Esophagus squamous epithelium (tissue), 4 donors: ENCODE results near the gene PPARG.

Source experiments
- POLR2A ChIP-seq, 4 donors: fragments of 450-650 bp; IDR thresholded peaks; one replicate each; pipeline ENCODE4 v1.6.1; 2017; ENCODE audit warnings: antibody characterized with exemption in 4 of 4, mild to moderate bottlenecking in 4 of 4, moderate library complexity in 3 of 4
- TF ChIP-seq, protein P1 (sequence below), 6 experiments: fragments of 450-650 bp in 4 of 6; fragments of 200-600 bp in 2 of 6; sonication (generic) in 2 of 6; IDR thresholded peaks; one replicate each; pipeline ENCODE4 v1.5.1; 2016 to 2019; ENCODE audit warnings: antibody characterized with exemption in 6 of 6, mild to moderate bottlenecking in 4 of 6, moderate library complexity in 4 of 6

DNA sequence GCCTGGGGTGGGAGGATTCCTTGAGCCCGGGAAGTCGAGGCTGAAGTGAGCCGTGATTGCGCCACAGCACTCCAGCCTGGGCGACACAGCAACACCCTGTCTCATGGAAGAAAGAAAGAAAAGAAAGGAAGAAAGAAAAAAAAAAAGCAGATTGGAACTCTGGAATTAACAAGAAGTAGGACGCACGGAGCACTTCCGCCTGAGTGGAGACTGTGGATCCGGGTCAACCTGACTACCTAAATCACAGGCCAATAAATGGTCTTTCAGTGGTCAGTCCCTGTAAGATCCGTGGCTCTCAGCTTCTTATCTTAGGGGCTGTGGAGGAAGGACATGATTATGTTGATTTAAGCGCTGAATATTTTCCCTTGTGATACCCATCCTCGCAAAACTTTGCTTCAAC, 2.4 kb upstream of the PPARG start:
- TF ChIP-seq, protein P1, sequence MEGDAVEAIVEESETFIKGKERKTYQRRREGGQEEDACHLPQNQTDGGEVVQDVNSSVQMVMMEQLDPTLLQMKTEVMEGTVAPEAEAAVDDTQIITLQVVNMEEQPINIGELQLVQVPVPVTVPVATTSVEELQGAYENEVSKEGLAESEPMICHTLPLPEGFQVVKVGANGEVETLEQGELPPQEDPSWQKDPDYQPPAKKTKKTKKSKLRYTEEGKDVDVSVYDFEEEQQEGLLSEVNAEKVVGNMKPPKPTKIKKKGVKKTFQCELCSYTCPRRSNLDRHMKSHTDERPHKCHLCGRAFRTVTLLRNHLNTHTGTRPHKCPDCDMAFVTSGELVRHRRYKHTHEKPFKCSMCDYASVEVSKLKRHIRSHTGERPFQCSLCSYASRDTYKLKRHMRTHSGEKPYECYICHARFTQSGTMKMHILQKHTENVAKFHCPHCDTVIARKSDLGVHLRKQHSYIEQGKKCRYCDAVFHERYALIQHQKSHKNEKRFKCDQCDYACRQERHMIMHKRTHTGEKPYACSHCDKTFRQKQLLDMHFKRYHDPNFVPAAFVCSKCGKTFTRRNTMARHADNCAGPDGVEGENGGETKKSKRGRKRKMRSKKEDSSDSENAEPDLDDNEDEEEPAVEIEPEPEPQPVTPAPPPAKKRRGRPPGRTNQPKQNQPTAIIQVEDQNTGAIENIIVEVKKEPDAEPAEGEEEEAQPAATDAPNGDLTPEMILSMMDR (IDR thresholded peaks at IDR 0.05) = no peak
- no peak for TF ChIP-seq POLR2A (IDR thresholded peaks at IDR 0.05)
